Uterus (tissue), 3 donors: ENCODE measurements around the gene LASP1NB.
A peak's percentile ranks its signal among the peaks of the same experiment; 100 is the strongest.

Experiments used
- DNase-seq, 2 donors: peaks; one replicate each; pipeline ENCODE4 v3.0.0-alpha.2; 2019 to 2020
- H3K27ac ChIP-seq, 2 donors: fragments of 200-600 bp; sonication (generic); 1 replicate in 1 of 2; 2 replicates in 1 of 2; pipeline ENCODE4 v1.5.1; 2016 to 2018
- H3K27me3 ChIP-seq, 2 donors: fragments of 200-600 bp; sonication (generic); one replicate each; pipeline ENCODE4 v1.5.1; 2018 to 2019; ENCODE audit warnings: control low read depth in 1 of 2
- H3K36me3 ChIP-seq, 2 donors: fragments of 200-600 bp; sonication (generic); one replicate each; pipeline ENCODE4 v1.5.1; 2019; ENCODE audit warnings: control low read depth in 1 of 2
- H3K4me1 ChIP-seq, 2 donors: fragments of 200-600 bp; sonication (generic); one replicate each; pipeline ENCODE4 v1.5.1; 2018 to 2019; ENCODE audit warnings: control low read depth in 1 of 2
- H3K4me3 ChIP-seq, 2 donors: fragments of 200-600 bp; sonication (generic); 1 replicate in 1 of 2; 2 replicates in 1 of 2; pipeline ENCODE4 v1.5.1; 2018 to 2019; ENCODE audit warnings: mild to moderate bottlenecking in 1 of 2
- H3K9me3 ChIP-seq, 2 donors: fragments of 200-600 bp; sonication (generic); one replicate each; pipeline ENCODE4 v1.5.1; 2019; ENCODE audit warnings: control low read depth in 1 of 2
- POLR2A ChIP-seq, 2 donors: fragments of 450-650 bp; IDR thresholded peaks; one replicate each; pipeline ENCODE4 v1.6.1; 2016; ENCODE audit warnings: antibody characterized with exemption in 2 of 2, mild to moderate bottlenecking in 1 of 2, moderate library complexity in 1 of 2
- intact Hi-C: fragments of 100-400 bp; cut with DNase I; formaldehyde crosslinking; loops from one replicate; pipeline ENCODE4 v1.15.1; 2023; ENCODE audit warnings: low total_unique reads
- TF ChIP-seq, protein P1 (sequence below), 4 experiments: fragments of 200-600 bp in 2 of 4; fragments of 450-650 bp in 2 of 4; sonication (generic) in 2 of 4; IDR thresholded peaks; one replicate each; pipeline ENCODE4 v1.5.1; 2016 to 2019; ENCODE audit warnings: antibody characterized with exemption in 4 of 4, mild to moderate bottlenecking in 2 of 4, moderate library complexity in 1 of 4
- donor health status: DM: yes; HTN: yes; CAD: no.

LASP1NB gene

GRCh38 chr17:38912221-38912813 is 13.1 kb upstream of the LASP1NB start:
- Histone ChIP-seq H3K27ac (peak overlapping the region; percentile 59 to 71), H3K4me3 (no peak overlapping the region), H3K27me3 (no peaks in the 10 kb centered on the region), H3K4me1 (peaks cover 6 to 12% of the 10 kb centered on the region in 2 donors), H3K9me3 (no peaks in the 10 kb centered on the region), H3K36me3 (no peaks in the 10 kb centered on the region)
- DNase-seq, result peak; percentile 73 to 82
- intact Hi-C loops, result no loop called here
- TF ChIP-seq, protein P1, sequence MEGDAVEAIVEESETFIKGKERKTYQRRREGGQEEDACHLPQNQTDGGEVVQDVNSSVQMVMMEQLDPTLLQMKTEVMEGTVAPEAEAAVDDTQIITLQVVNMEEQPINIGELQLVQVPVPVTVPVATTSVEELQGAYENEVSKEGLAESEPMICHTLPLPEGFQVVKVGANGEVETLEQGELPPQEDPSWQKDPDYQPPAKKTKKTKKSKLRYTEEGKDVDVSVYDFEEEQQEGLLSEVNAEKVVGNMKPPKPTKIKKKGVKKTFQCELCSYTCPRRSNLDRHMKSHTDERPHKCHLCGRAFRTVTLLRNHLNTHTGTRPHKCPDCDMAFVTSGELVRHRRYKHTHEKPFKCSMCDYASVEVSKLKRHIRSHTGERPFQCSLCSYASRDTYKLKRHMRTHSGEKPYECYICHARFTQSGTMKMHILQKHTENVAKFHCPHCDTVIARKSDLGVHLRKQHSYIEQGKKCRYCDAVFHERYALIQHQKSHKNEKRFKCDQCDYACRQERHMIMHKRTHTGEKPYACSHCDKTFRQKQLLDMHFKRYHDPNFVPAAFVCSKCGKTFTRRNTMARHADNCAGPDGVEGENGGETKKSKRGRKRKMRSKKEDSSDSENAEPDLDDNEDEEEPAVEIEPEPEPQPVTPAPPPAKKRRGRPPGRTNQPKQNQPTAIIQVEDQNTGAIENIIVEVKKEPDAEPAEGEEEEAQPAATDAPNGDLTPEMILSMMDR (IDR thresholded peaks at IDR 0.05), result no peak
- no peak for TF ChIP-seq POLR2A (IDR thresholded peaks at IDR 0.05)

DNA sequence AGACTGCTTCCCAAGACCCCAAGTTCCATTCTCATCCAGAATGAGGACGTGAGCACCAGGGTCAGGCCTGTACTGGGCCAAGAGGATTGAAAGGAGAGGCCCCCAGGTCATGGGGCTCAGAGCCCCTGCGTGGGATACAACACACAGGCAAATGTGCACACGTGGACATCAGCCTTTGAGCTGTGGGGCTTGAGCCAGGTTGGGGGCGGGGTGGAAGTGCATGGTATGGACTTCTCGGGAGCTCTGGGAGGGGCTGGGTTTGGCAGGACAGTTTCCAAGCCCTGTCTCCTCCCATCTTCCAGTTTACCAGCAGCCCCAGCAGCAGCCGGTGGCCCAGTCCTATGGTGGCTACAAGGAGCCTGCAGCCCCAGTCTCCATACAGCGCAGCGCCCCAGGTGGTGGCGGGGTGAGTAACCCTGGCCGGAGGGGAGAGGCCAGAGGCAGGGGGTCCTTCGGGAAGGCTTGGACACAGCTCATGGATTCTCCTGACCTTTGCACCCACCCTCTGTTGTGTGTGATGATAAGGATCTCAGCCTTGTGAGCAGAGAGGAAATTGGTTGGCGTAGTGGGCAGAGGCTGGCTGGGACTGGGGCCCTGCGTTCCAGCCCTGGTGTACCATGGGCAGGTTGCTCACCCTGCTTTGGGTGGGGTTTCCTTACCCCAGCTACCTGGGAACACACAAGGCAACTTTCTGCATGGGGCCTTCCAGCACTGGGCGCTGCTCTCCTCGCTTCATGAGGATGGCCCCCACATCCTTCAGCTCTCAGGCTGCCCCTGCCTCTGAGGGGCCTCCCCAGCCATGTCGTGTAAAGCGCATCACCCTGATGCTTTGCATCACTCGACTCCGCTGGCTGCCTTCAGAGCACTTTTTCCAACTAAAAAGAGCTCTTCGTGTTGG is 10.4 kb upstream of the LASP1NB start:
- peaks cover 6 to 13% of the 10 kb centered on the region in 2 donors for H3K4me1 ChIP-seq
- no peaks in the 10 kb centered on the region for H3K27me3 ChIP-seq
- TF ChIP-seq, protein P1 (IDR thresholded peaks at IDR 0.05), result no peak
- no peak for TF ChIP-seq POLR2A (IDR thresholded peaks at IDR 0.05)
- peak in 1 of 2 donors; percentile 21 for DNase-seq
- peak overlapping the region; percentile 6 to 13 for H3K27ac ChIP-seq
- H3K9me3 ChIP-seq, result no peaks in the 10 kb centered on the region
- no peak overlapping the region for H3K4me3 ChIP-seq
- no peaks in the 10 kb centered on the region for H3K36me3 ChIP-seq
- intact Hi-C loops, result no loop called here

- no peaks in the 10 kb centered on the region for H3K36me3 ChIP-seq
- H3K27me3 ChIP-seq, result no peaks in the 10 kb centered on the region
- H3K27ac ChIP-seq, result peak overlapping the region in 1 of 2 donors; percentile 6
- peak in 1 of 2 donors; percentile 13 for DNase-seq
- peaks cover 6 to 19% of the 10 kb centered on the region in 2 donors for H3K4me1 ChIP-seq
- no peaks in the 10 kb centered on the region for H3K9me3 ChIP-seq
- H3K4me3 ChIP-seq, result no peak overlapping the region
- TF ChIP-seq, protein P1 (IDR thresholded peaks at IDR 0.05), result no peak
- no peak for TF ChIP-seq POLR2A (IDR thresholded peaks at IDR 0.05)
- intact Hi-C loops, result no loop called here
Measured at GRCh38 chr17:38915639-38915995, 9.8 kb upstream of the LASP1NB start.

DNA sequence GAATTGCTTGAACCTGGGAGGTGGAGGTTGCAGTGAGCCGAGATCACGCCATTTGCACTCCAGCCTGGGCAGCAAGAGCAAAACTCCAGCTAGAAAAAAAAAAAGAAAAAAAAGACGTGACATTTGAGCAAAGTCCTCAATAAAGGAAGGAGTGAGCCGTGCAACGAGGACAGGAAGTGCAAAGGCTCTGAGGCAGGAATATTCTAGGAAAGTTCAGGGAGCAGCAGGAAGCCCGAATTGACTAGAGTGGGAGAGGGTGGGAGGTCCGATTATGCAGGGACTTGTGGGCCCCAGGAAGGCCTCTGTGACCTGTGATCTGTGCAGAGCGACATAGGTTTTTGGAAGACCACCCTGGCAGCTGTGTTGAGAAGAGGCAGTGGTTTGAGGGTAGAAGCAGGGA is 8.6 kb upstream of the LASP1NB start:
- Histone ChIP-seq H3K9me3 (no peaks in the 10 kb centered on the region), H3K27me3 (no peaks in the 10 kb centered on the region), H3K4me1 (peaks cover 6 to 27% of the 10 kb centered on the region in 2 donors), H3K36me3 (no peaks in the 10 kb centered on the region), H3K27ac (no peak overlapping the region), H3K4me3 (no peak overlapping the region)
- intact Hi-C loops, result no loop called here
- TF ChIP-seq, protein P1 (IDR thresholded peaks at IDR 0.05), result no peak
- TF ChIP-seq POLR2A (IDR thresholded peaks at IDR 0.05), result no peak
- no peak for DNase-seq

GRCh38 chr17:38917259-38917658 is 8.2 kb upstream of the LASP1NB start:
- Histone ChIP-seq H3K9me3 (no peaks in the 10 kb centered on the region), H3K36me3 (no peaks in the 10 kb centered on the region), H3K27ac (no peak overlapping the region), H3K4me3 (no peak overlapping the region), H3K4me1 (peaks cover 6 to 24% of the 10 kb centered on the region in 2 donors), H3K27me3 (no peaks in the 10 kb centered on the region)
- DNase-seq, result no peak
- intact Hi-C loops, result no loop called here
- TF ChIP-seq, protein P1 (IDR thresholded peaks at IDR 0.05), result no peak
- no peak for TF ChIP-seq POLR2A (IDR thresholded peaks at IDR 0.05)
